Left renal pelvis (tissue), 4 donors: Measurements from ENCODE around the gene OR2S2. TPM values are rescaled to one million over a fixed set of nuclear protein-coding genes. Genes with fewer than 3 reads are reported as not detected.

Experiments
- DNase-seq, 4 donors: peaks; one replicate each; pipeline ENCODE4 v3.0.0-alpha.2; 2013; ENCODE audit warnings: low read depth in 4 of 4, low spot score in 3 of 4
- polyA plus RNA-seq, 4 donors: library from polyadenylated mRNA; unstranded; fragments of 120-200 nt; gene quantifications; one replicate each; pipeline ENCODE4 v1.2.1, GENCODE V29; 2013; ENCODE audit not compliant: insufficient read length in 4 of 4

The OR2S2 gene
- polyA plus RNA-seq, 4 donors: not detected

DNA sequence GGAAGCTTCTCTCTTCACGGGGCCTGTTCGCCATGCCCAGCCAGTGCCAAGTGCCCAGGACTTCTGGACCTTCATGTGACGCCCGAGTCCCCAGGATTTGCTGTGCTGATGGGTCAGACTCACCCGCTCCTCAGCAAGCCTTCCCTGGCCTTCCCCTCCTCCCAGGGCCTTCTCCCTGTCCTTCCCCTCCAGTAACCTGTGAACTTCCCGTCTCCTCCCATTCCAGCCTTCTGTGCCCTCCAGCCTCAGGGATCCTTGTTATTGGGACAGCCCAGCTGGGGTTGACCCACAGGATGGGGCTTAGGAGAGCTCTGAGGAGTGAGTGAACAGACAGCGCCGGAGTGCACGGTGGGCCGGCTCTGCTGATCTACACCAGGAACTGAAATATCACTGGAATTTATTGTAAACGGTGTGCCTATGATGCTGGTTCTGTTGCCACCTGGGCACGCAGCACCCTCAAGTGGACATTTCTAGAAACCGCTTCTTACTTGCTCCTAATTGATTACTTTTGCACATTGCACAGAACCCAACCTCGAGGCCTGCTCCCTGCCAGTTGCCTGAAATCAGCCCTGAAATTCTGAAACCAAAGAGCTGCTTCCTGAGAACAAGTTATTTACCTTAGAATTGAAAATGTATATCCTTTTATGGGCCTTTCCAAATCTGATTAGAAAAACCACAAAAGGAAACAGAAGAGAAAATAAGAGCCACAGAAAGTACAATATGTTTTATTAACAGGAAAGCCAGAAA lies 47.2 kb downstream of the OR2S2 start:
- no peak for DNase-seq

- DNase-seq: no peak
These were observed 48.0 kb downstream of the OR2S2 start for GRCh38 chr9:35909687-35910612.

DNA sequence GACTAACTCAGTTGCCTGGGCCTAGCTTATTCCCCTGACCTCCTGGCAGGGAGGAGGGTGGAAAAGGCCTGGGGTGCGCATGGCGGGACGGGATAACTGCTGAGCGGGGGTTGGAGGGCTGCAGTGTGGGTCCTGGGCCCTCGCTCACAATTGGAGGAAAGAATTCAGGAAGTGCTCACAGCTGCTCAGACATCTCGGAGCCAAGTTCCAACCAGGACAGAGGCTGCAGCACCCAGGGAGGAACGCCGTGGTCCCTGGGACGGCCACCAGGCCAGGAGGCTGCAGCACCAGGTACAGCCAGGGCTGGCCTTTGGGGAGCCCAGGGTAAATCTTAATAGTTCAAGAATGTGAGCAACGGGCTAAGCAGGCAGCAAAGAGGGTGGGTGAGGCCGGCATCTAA lies 48.7 kb downstream of the OR2S2 start, which contains the start of gene SPAAR:
TSS of gene SPAAR (plus strand) at position 217 of the 400 bp plus-strand sequence. CDS start 974 bp downstream, outside the sequence.
- no peak for DNase-seq

DNA sequence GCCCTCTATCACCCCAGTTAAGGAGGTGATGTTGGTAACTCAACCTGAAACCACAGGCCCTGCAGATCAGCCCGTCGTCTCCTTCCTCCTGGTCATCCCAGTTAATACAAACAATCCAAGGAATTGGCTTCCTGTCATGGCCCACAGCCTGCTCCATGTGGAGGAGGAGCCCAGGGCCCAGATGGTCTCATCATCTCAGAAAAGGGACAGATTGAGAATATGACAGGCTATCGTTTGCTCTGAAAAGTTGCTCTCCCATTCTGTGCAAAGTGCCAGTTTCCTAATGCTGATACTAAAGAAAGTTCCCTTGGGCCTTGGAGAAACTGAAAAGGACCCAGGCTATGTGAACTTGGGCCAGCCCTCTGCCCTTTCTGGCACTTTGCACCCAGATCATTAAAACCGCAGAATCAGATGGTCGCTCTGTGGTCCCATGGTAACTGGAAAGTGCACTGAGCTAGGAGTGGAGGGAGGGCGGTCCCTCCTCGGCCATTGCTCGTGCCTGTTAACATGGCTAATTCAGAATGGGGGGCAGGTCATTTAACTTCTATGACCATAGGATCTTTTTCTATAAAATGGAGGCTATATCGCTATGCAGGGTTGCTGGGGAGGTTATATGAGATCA lies 49.3 kb downstream of the OR2S2 start:
- no peak for DNase-seq

DNA sequence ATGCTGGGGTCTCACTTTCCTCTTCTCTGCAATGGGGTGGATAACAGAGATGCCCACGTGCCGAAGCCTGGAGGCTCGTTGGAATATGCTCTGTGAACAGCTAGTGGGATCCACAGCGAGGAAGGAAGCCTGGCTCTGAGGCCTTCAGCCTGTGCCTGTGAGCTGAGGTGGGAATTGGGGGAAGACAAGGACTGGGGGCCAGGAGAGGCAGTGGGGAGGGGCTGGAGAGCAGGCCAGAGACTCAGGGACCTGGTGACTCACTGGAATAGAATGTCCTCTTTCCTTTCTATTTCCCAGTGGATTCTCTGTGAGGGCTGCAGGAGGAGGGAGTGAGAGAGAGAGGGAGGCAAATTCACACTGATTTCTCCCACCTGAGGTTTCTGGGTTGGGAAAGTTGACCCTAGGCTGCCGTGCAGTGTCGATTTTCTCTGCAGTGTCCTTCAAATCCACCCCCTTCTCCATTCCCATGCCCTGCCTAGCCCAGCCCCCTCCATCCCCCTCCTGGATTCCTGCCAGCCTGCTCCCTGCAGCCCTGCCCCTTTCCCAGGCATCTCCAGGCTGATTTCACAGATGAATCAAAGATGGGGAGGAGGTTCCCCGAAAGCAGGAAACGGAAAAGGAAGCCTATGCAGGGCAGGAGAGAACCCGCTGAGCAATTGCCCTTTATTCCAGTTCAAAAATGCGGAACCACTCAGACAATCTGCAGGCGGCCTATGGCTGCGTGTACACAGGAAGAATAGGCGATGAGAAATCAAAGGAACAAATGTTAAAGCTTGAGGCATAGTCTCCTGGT lies 50.0 kb downstream of the OR2S2 start:
- no peak for DNase-seq

Other genes starting within 250 kb of the OR2S2 start
- gene TLN1, start 226.0 kb downstream of the OR2S2 start, polyA plus RNA-seq: 100 to 1,000 TPM; 141 to 173 (median 163) TPM
- gene CREB3, start 225.5 kb downstream of the OR2S2 start, polyA plus RNA-seq: 10 to 100 TPM; 33.8 to 43.0 (median 39.2) TPM
- 100 to 1,000 TPM in 2 of 4 donors, 10 to 100 TPM in 2; 62.5 to 131 (median 101) TPM for gene GBA2, start 208.9 kb downstream of the OR2S2 start, polyA plus RNA-seq
- gene RGP1, start 208.9 kb downstream of the OR2S2 start, polyA plus RNA-seq: 10 to 100 TPM; 25.7 to 28.2 (median 27.4) TPM
- gene MSMP, start 203.9 kb downstream of the OR2S2 start, polyA plus RNA-seq: not detected
- 10 to 100 TPM; 27.1 to 55.5 (median 30.6) TPM for gene NPR2, start 166.6 kb downstream of the OR2S2 start, polyA plus RNA-seq
- gene SPAG8, start 145.9 kb downstream of the OR2S2 start, polyA plus RNA-seq: 1 to 10 TPM; 2.9 to 7.2 (median 5.7) TPM
- gene HINT2, start 143.1 kb downstream of the OR2S2 start, polyA plus RNA-seq: 10 to 100 TPM; 32.0 to 57.4 (median 53.8) TPM
- gene FAM221B, start 129.4 kb downstream of the OR2S2 start, polyA plus RNA-seq: under 1 TPM; 0.11 to 0.35 (median 0.26) TPM
- 10 to 100 TPM; 28.8 to 44.5 (median 30.5) TPM for gene TMEM8B, start 128.9 kb downstream of the OR2S2 start, polyA plus RNA-seq
- under 1 TPM in 1 of 4 donors, not detected in 3; 0.15 TPM for gene OR13J1, start 87.8 kb downstream of the OR2S2 start, polyA plus RNA-seq
- 1 to 10 TPM in 1 of 4 donors, under 1 TPM in 2, not detected in 1; 0.21 to 3.3 (median 0.50) TPM for gene HRCT1, start 52.0 kb downstream of the OR2S2 start, polyA plus RNA-seq
- gene SPAAR, start 48.7 kb downstream of the OR2S2 start, polyA plus RNA-seq: 1 to 10 TPM in 3 of 4 donors, under 1 TPM in 1; 0.71 to 1.5 (median 1.3) TPM
- 10 to 100 TPM; 26.6 to 66.7 (median 33.5) TPM for gene RECK, start 78.8 kb upstream of the OR2S2 start, polyA plus RNA-seq
- gene GLIPR2, start 178.6 kb upstream of the OR2S2 start, polyA plus RNA-seq: 10 to 100 TPM; 35.6 to 68.3 (median 46.0) TPM
- gene CCIN, start 211.2 kb upstream of the OR2S2 start, polyA plus RNA-seq: under 1 TPM; 0.36 to 0.55 (median 0.50) TPM
- gene CLTA, start 232.8 kb upstream of the OR2S2 start, polyA plus RNA-seq: 100 to 1,000 TPM; 189 to 285 (median 281) TPM